ENCODE results near the gene CELF2.

CELF2 gene

GRCh38 chr10:11227103-11227502 lies 209.4 kb downstream of the CELF2 start:
- DNase-seq (ENCODE audit: low spot score): no peak

- DNase-seq (ENCODE audit: low spot score): no peak
Measured at GRCh38 chr10:11229893-11230292, 212.2 kb downstream of the CELF2 start.

DNA sequence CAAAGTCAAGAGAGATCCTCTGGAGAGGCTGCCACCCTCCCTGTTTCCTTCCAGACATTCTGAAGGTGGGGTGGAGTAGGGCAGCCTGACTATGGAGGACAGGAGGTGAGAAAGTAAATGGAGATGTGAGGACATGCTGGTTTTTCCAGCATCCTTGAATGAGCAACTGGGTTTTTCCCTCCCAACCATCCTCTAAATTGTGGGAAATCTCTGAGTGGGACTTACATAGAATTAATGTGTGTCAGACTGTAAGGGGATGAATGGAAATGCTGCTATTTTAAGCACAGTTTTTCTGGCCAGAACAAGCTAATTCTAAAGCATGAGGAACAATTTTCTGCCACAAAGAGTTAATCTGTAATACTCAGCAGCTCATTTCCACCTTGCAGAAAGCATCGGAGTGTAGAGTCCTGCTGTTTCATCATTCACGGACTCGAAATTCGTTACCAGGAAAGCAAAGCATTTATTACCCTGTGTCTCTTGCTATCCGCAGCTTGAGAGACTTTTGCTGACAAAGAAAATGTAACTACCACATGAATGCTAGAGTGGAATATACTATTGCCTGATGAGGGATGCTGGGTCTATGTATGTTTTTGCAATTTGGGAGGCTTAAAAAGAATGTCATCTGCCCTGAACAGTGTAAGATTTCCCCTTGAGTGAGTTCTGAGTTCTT lies 213.0 kb downstream of the CELF2 start:
- DNase-seq (ENCODE audit: low spot score): no peak

DNA sequence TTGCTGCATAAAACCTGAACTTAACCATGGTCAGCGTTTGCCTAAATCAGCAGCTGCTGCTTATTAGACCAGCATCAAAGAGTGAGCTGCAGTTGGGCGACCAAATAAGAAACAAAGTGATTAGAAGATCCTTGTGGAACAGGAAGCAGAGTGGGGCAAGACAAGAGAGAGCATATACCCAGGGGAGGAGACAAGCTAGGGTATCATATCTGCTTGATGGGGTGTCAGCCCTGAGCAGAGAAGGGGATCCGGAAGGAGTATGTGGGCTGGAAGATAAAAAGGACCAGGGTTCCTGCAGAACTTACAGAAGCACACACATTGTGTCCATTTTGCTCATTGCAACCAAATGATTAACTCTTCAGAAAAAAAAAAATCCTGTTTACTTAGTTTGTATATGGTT lies 213.6 kb downstream of the CELF2 start:
- no peak for DNase-seq (ENCODE audit: low spot score)

GRCh38 chr10:11232222-11232961 lies 214.7 kb downstream of the CELF2 start:
- no peak for DNase-seq (ENCODE audit: low spot score)

- no peak for DNase-seq (ENCODE audit: low spot score)
Measured at GRCh38 chr10:11234857-11235531, 217.3 kb downstream of the CELF2 start.

- DNase-seq (ENCODE audit: low spot score): no peak
Measured at GRCh38 chr10:11235771-11236170, 218.1 kb downstream of the CELF2 start.

- DNase-seq (ENCODE audit: low spot score): no peak
Measured at GRCh38 chr10:11236234-11236633, 218.6 kb downstream of the CELF2 start.

DNA sequence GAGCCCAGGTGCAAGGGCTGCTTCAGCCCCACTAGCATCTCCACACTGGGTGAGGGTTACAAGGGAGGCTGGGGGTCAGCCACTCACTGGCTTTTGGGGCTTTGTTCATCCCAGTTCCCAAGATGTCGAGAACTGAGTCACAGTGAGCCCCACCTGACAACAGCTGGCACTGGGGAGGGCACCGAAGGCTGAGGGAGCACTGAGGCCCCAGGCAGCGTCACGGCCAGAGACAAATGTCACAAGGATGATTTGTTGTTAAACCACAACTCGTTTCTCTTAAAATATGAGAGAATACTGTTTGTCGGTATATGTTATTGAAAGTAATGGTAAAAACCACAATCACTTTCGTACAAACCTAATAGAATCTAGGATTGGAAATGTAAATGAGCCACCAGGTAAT lies 219.9 kb downstream of the CELF2 start:
- DNase-seq (ENCODE audit: low spot score): no peak

DNA sequence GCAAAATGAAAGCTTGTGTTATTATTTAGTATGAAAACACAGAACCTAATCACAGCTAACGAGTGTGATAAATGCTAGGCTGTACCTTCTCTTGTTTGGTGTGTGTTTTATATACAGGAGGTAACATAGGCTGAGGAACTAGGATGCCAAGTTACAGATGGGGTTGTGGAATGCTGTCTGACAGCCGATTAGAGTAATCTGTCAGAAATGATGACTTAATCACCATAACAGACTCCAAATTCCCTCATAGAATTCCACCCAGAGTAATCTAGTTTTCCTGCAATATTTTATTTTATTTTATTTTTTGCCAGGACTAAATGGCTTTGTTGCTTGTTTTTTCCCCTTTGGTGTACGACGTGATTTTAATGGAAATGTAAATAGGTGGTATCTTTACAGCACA lies 221.2 kb downstream of the CELF2 start:
- no peak for DNase-seq (ENCODE audit: low spot score)

DNA sequence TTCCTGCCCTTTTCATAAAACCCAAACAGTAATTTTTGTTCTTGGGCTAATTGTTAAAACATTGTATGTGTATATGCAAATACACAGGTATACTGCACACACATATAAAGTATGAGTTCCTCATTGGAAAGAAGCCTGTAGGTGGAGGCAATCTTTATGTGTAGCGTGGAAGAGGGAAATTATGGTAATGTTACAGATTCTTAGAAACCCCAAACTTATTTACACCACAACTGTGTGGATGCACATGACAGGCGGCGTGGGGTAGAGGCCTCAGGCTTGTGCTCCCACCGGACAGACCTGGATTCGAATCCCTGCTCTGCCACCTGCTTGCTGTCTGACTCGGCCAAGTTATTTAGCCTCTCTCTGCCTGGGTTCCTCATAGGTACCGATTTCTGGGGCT lies 223.0 kb downstream of the CELF2 start:
- DNase-seq (ENCODE audit: low spot score): no peak

- DNase-seq (ENCODE audit: low spot score): no peak
Measured at GRCh38 chr10:11242443-11243387, 225.0 kb downstream of the CELF2 start.

DNA sequence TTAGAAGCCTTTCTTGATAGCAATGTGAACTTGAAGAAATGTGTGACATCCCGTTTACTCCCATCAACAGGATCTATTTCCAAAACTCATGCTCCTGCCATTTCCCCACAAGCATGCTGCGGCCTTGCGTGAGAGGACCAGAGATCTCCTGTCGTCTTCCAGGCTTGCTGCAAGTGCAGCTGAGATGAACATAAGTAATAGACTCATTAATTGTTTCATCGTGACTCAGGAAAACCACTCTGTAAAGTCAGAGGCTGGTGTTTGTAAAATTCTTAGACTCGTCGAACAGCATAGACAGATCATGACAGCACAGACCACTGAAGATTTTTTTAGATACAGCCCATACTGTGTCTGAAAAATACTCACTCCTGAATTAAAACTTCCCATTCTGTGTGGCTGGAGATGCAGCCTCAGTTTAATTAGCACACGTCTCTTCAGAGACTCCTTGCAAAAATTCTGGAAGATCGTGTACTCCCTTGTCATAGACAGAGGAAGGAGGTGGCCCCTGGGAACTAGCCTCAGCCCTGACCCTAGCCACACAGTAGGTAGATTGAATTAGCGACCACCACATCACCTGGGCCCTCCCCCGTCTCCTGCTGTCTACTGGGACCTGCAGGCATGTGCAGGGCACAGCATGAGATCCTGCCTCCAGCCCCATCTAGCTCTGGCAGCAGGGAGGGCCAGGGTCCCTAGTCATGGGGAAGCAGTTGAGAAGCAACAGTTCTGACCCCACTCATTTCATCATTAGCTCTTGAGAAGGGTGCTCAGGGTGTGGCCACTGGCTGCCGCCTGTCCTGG lies 226.0 kb downstream of the CELF2 start:
- no peak for DNase-seq (ENCODE audit: low spot score)

- DNase-seq (ENCODE audit: low spot score): no peak
Measured at GRCh38 chr10:11245095-11245479, 227.4 kb downstream of the CELF2 start.

DNA sequence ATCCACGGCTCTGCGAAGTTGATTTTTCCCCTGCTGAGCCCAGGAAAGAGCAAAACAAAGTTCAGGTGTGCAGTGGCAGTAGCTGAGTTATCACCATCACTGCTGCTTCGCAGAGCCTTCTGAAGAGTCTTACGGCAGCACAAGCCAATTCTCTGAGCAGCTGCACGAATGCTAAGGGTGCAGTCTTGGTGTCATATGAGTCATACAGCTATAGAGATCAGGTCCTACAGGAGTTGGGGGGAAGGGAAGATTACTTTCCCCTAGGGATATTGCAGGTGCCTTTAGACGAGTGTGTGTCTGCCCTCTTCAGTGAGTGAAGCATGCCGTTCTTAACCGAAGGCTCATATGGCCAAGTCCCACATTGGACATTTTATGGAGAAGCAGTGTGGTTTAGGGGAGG lies 227.8 kb downstream of the CELF2 start:
- DNase-seq (ENCODE audit: low spot score): no peak

GRCh38 chr10:11245981-11246590 lies 228.4 kb downstream of the CELF2 start:
- no peak for DNase-seq (ENCODE audit: low spot score)

DNA sequence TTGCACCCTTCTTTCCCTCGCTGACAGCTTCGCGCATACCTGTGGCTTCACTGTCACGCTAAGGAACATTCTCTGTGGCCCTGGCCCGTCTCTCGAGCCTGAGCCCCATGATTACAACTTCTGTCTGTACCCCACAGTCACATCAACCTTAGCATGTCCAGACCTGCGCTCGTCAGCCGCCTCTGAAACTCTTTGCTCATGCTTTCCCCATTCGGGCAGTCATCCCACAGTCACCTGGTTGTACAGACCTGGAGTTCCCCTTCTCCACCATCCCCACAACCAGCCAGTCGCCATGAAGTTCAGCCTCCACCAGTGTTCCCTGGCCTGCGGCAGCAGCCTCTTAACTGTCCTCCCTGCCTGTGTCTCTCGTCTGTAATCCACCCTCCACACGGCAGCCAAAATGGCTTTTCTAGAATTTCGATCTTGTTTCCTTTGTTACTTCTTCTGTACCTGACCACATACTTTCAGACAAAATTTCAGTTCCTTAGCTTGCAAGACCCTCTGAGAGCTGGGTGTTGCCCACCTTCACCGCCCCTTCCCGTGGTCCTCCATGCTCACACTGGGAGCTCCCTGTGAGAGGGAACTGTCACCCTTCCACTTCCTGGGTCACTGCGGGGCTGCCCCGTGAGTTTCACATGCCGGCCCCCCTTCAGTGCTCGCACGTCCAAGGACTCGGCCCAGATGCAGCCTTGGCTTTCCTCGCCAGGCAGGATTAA lies 229.2 kb downstream of the CELF2 start:
- DNase-seq (ENCODE audit: low spot score): no peak

- DNase-seq (ENCODE audit: low spot score): no peak
Measured at GRCh38 chr10:11249152-11249807, 231.6 kb downstream of the CELF2 start.

- no peak for DNase-seq (ENCODE audit: low spot score)
Measured at GRCh38 chr10:11249808-11250195, 232.1 kb downstream of the CELF2 start.

DNA sequence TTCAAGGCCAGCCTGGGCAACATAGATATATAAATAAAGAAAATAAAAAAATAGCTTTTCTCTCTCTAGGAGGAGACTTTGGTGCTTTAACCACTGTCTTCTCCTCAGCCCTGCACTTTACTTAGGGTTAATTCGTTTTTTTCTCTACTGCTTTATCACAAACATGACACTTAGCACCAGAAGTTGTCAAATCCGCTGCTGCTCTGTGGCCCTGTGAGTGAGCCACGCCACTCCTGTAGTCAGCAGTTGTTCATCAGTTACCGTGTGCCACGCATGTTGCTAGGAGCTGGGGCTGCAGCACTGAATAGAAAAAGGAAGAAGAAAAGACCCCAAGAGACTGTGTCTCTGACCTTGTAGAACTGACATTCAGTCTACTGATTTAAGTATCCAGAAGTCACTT lies 232.6 kb downstream of the CELF2 start:
- DNase-seq (ENCODE audit: low spot score): no peak

All from AG08395 (cell line).